SK-N-SH (cell line): ENCODE results near the gene EEFSEC. TPM values are rescaled to one million over a fixed set of nuclear protein-coding genes. Genes with fewer than 3 reads are reported as not detected.

Source experiments
- CTCF ChIA-PET: fragments of 300-600, 350-600 bp; formaldehyde crosslinking; extraction: SDS; loops from one replicate; lab custom pipeline; 2021; lab: Yijun Ruan, JAX
- POLR2A ChIA-PET: fragments of 350-600 bp; sonication (Branson Sonifier 250); formaldehyde crosslinking; extraction: SDS; loops from one replicate; lab custom pipeline; 2020; ENCODE audit warnings: antibody characterized with exemption, inconsistent platforms; lab: Yijun Ruan, JAX
- DNase-seq: peaks from one replicate; pipeline ENCODE4 v3.0.0; 2012
- H2AFZ ChIP-seq: fragments of 200-600 bp; sonication (generic); 2 replicates; pipeline ENCODE4 v1.8.1; 2016; ENCODE audit warnings: antibody characterized with exemption, mild to moderate bottlenecking, low read depth
- H3F3A ChIP-seq: fragments of 200-600 bp; sonication (generic); replicated peaks from 2 replicates; pipeline ENCODE3; 2016; ENCODE audit warnings: antibody characterized with exemption, mild to moderate bottlenecking; ENCODE audit not compliant: insufficient read depth
- H3K27ac ChIP-seq, 2 experiments: fragments of 200-500 bp in 1 of 2; fragments of 200-600 bp in 1 of 2; sonication (Bioruptor generic) in 1 of 2; sonication (generic), shearing (Covaris generic) in 1 of 2; 2 replicates each; pipeline versions ENCODE4 v1.5.1 to v1.6.1; 2014 to 2016; ENCODE audit warnings: low read depth in 2 of 2, inconsistent platforms in 1 of 2, low read length in 1 of 2, mild to moderate bottlenecking in 1 of 2, mixed read lengths in 1 of 2
- H3K27me3 ChIP-seq: fragments of 200-600 bp; sonication (generic), shearing (Covaris generic); 2 replicates; pipeline ENCODE4 v1.6.1; 2016; ENCODE audit warnings: mixed run types; ENCODE audit not compliant: insufficient read depth
- H3K36me3 ChIP-seq, 2 experiments: fragments of 200-500 bp in 1 of 2; fragments of 200-600 bp in 1 of 2; sonication (Bioruptor generic) in 1 of 2; sonication (generic) in 1 of 2; replicated peaks in 1 of 2; 2 replicates each; pipeline versions ENCODE3 to v1.5.1; 2014 to 2016; ENCODE audit warnings: low read length in 1 of 2, mild to moderate bottlenecking in 1 of 2; ENCODE audit not compliant: insufficient read depth in 2 of 2, control insufficient read depth in 1 of 2
- H3K4me1 ChIP-seq, 2 experiments: fragments of 200-500 bp in 1 of 2; fragments of 200-600 bp in 1 of 2; sonication (Bioruptor generic) in 1 of 2; sonication (generic), shearing (Covaris generic) in 1 of 2; 2 replicates each; pipeline versions ENCODE4 v1.5.1 to v1.6.1; 2014 to 2016; ENCODE audit warnings: low read depth in 1 of 2, low read length in 1 of 2, mixed run types in 1 of 2; ENCODE audit not compliant: insufficient read depth in 2 of 2, control insufficient read depth in 1 of 2
- H3K4me2 ChIP-seq: fragments of 200-600 bp; sonication (generic), shearing (Covaris generic); 2 replicates; pipeline ENCODE4 v1.6.1; 2017; ENCODE audit warnings: mixed run types
- H3K4me3 ChIP-seq, 2 experiments: fragments of 200-500 bp in 1 of 2; fragments of 200-600 bp in 1 of 2; sonication (Bioruptor generic) in 1 of 2; sonication (generic), shearing (Covaris generic) in 1 of 2; 2 replicates each; pipeline versions ENCODE4 v1.5.1 to v1.8.1; 2014 to 2016; ENCODE audit warnings: low read depth in 2 of 2, inconsistent platforms in 1 of 2, low read length in 1 of 2, mild to moderate bottlenecking in 1 of 2, mixed read lengths in 1 of 2, moderate library complexity in 1 of 2
- H3K79me2 ChIP-seq: fragments of 200-600 bp; sonication (generic); 2 replicates; pipeline ENCODE4 v1.8.1; 2017; ENCODE audit warnings: mild to moderate bottlenecking; ENCODE audit not compliant: insufficient read depth
- H3K9ac ChIP-seq: fragments of 200-600 bp; sonication (generic); 2 replicates; pipeline ENCODE4 v1.6.1; 2017; ENCODE audit warnings: mixed run types
- H3K9me2 ChIP-seq: fragments of 200-600 bp; sonication (generic); 2 replicates; pipeline ENCODE4 v1.6.1; 2017; ENCODE audit warnings: mixed run types
- H3K9me3 ChIP-seq: fragments of 200-600 bp; sonication (generic); 2 replicates; pipeline ENCODE4 v1.6.1; 2017; ENCODE audit warnings: mixed run types, mild to moderate bottlenecking, moderate library complexity
- H4K20me1 ChIP-seq: fragments of 200-600 bp; sonication (generic); 2 replicates; pipeline ENCODE4 v1.6.1; 2017; ENCODE audit warnings: mild to moderate bottlenecking, mixed run types; ENCODE audit not compliant: insufficient read depth
- CHD2 ChIP-seq: fragments of 150-350 bp; IDR thresholded peaks from 2 replicates; pipeline ENCODE4 v1.6.1; 2018; ENCODE audit warnings: low read length; ENCODE audit not compliant: partially characterized antibody
- FOSL2 ChIP-seq: IDR thresholded peaks from 2 replicates; pipeline ENCODE4 v1.4.0; 2012; ENCODE audit warnings: low read depth, mild to moderate bottlenecking, moderate library complexity, borderline replicate concordance
- JUND ChIP-seq: IDR thresholded peaks from 2 replicates; pipeline ENCODE4 v1.4.0; 2012
- MAX ChIP-seq: IDR thresholded peaks from 2 replicates; pipeline ENCODE4 v1.4.0; 2012; ENCODE audit warnings: low read depth
- MEF2A ChIP-seq: IDR thresholded peaks from 2 replicates; pipeline ENCODE4 v1.4.0; 2012; ENCODE audit warnings: low read depth, borderline replicate concordance
- NRF1 ChIP-seq: IDR thresholded peaks from 2 replicates; pipeline ENCODE4 v1.6.1; 2012; ENCODE audit warnings: low read depth, mild to moderate bottlenecking, low read length
- PBX3 ChIP-seq: IDR thresholded peaks from 2 replicates; pipeline ENCODE4; 2012
- POLR2AphosphoS5 ChIP-seq: IDR thresholded peaks from 2 replicates; pipeline ENCODE4 v1.6.1; 2012; ENCODE audit warnings: low read depth, low read length
- RAD21 ChIP-seq: IDR thresholded peaks from 2 replicates; pipeline ENCODE4 v1.6.1; 2012; ENCODE audit warnings: mild to moderate bottlenecking, low read length
- RFX5 ChIP-seq: IDR thresholded peaks from 2 replicates; pipeline ENCODE4 v1.6.1; 2012; ENCODE audit warnings: mild to moderate bottlenecking, improper control_type of control experiment, low read length
- RXRA ChIP-seq: IDR thresholded peaks from 2 replicates; pipeline ENCODE4 v1.4.0; 2012; ENCODE audit warnings: low read depth, mild to moderate bottlenecking, borderline replicate concordance
- TCF12 ChIP-seq: IDR thresholded peaks from 2 replicates; pipeline ENCODE4 v1.4.0; 2012
- WGBS: methylation state at CpG from one replicate; pipeline ENCODE4 v1.1.6; 2017; ENCODE audit warnings: low lambda C conversion rate; 5-methylcytosine and 5-hydroxymethylcytosine counted together
- polyA plus RNA-seq, 3 experiments: library from polyadenylated mRNA; depleted of rRNA; stranded (reverse); fragments of >200 nt; gene quantifications; 2 replicates each; pipeline ENCODE4 v1.2.3, GENCODE V29; 2012
- TF ChIP-seq, protein P1 (sequence below): IDR thresholded peaks from 2 replicates; pipeline ENCODE4 v1.6.1; 2012; ENCODE audit warnings: mild to moderate bottlenecking, low read depth, low read length, moderate library complexity
- TF ChIP-seq, protein P2 (sequence below): fragments of 150-350 bp; IDR thresholded peaks from 2 replicates; pipeline ENCODE4 v1.6.1; 2016; ENCODE audit warnings: mild to moderate bottlenecking, low read depth, low read length
- TF ChIP-seq, protein P3 (sequence below): fragments of 150-350 bp; IDR thresholded peaks from 2 replicates; pipeline ENCODE4 v1.6.1; 2017; ENCODE audit warnings: antibody characterized with exemption, low read length, low read depth, borderline replicate concordance

Gene EEFSEC
- polyA plus RNA-seq, 1 of the 3 experiments (the other 2 are of a cell fraction), result 12.4 TPM

DNA sequence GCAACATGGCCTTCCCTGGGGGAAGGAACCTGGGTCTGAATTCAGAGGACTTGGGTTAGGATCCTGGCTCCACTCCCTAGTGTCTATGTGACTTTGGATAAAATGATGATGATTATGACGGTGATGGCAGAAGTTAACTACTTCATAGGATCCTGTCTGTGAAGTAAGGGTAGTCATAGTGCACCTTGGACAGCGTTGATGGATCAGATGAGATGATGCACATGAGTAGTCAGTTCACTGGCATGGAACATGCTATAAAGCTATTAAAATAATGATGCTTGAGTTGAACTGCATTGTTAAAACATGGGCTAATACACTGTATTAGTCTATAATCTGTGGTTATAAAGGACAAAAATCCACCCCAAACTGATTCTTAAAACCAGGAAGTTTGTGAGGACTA is 62.0 kb downstream of the EEFSEC start:
- ChIA-PET POLR2A (interaction anchor here (0.6 kb wide), 1 partner anchor 63 kb away, joined by 3 read pairs; no protein-coding TSS in a partner anchor), CTCF (interaction anchor here (0.8 to 2.0 kb wide), 2 partner anchors 11 to 15 kb away, joined by 3 to 9 read pairs; no protein-coding TSS in a partner anchor)
- Histone ChIP-seq H3K4me3 (no peak overlapping the region), H3K4me1 (peaks cover 10 to 41% of the 10 kb centered on the region in 2 experiments; a peak in 3 of 4 replicates), H3K27ac (no peak overlapping the region), H3F3A (no peaks in the 10 kb centered on the region), H3K4me2 (no peak overlapping the region), H3K9me3 (no peaks in the 10 kb centered on the region), H4K20me1 (0 out of 2 replicates have a peak, but pooled peaks cover 4% of the 10 kb centered on the region), H3K9ac (no peak overlapping the region), H3K36me3 (no peaks in the 10 kb centered on the region), H3K27me3 (no peaks in the 10 kb centered on the region), H3K79me2 (peaks cover 3% of the 10 kb centered on the region; the same call in 1 of the 2 replicates), H3K9me2 (no peaks in the 10 kb centered on the region), H2AFZ (no peak overlapping the region)
- no peak for DNase-seq
- TF ChIP-seq MEF2A, result no peak
- TF ChIP-seq, protein P1, sequence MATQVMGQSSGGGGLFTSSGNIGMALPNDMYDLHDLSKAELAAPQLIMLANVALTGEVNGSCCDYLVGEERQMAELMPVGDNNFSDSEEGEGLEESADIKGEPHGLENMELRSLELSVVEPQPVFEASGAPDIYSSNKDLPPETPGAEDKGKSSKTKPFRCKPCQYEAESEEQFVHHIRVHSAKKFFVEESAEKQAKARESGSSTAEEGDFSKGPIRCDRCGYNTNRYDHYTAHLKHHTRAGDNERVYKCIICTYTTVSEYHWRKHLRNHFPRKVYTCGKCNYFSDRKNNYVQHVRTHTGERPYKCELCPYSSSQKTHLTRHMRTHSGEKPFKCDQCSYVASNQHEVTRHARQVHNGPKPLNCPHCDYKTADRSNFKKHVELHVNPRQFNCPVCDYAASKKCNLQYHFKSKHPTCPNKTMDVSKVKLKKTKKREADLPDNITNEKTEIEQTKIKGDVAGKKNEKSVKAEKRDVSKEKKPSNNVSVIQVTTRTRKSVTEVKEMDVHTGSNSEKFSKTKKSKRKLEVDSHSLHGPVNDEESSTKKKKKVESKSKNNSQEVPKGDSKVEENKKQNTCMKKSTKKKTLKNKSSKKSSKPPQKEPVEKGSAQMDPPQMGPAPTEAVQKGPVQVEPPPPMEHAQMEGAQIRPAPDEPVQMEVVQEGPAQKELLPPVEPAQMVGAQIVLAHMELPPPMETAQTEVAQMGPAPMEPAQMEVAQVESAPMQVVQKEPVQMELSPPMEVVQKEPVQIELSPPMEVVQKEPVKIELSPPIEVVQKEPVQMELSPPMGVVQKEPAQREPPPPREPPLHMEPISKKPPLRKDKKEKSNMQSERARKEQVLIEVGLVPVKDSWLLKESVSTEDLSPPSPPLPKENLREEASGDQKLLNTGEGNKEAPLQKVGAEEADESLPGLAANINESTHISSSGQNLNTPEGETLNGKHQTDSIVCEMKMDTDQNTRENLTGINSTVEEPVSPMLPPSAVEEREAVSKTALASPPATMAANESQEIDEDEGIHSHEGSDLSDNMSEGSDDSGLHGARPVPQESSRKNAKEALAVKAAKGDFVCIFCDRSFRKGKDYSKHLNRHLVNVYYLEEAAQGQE, result peak; percentile 61; the same call in 1 of the 2 replicates
- 100% methylated on average over 2 of the region's 2 CpGs for WGBS

GRCh38 chr3:128215800-128216495 is 62.7 kb downstream of the EEFSEC start:
- Histone ChIP-seq H3K9ac (no peak overlapping the region), H3K9me3 (no peaks in the 10 kb centered on the region), H3K27me3 (no peaks in the 10 kb centered on the region), H3K9me2 (no peaks in the 10 kb centered on the region), H3K36me3 (no peaks in the 10 kb centered on the region), H3K27ac (peak overlapping the region in 1 of 2 experiments; percentile 40; a peak in 1 of 4 replicates), H3K4me1 (peaks cover 10 to 42% of the 10 kb centered on the region in 2 experiments; a peak in 3 of 4 replicates), H3K79me2 (peaks cover 3% of the 10 kb centered on the region; the same call in 1 of the 2 replicates), H3K4me3 (no peak overlapping the region), H4K20me1 (0 out of 2 replicates have a peak, but pooled peaks cover 4% of the 10 kb centered on the region), H2AFZ (no peak overlapping the region), H3K4me2 (no peak overlapping the region), H3F3A (no peaks in the 10 kb centered on the region)
- ChIA-PET CTCF (interaction anchor here (0.8 to 2.0 kb wide), 2 partner anchors 10 to 15 kb away, joined by 3 to 9 read pairs; no protein-coding TSS in a partner anchor), POLR2A (interaction anchor here (0.5 to 0.6 kb wide), 2 partner anchors 62 to 1150 kb away, joined by 3 read pairs; no protein-coding TSS in a partner anchor)
- TF ChIP-seq RFX5, result no peak
- no peak for TF ChIP-seq RAD21
- TF ChIP-seq, protein P2, sequence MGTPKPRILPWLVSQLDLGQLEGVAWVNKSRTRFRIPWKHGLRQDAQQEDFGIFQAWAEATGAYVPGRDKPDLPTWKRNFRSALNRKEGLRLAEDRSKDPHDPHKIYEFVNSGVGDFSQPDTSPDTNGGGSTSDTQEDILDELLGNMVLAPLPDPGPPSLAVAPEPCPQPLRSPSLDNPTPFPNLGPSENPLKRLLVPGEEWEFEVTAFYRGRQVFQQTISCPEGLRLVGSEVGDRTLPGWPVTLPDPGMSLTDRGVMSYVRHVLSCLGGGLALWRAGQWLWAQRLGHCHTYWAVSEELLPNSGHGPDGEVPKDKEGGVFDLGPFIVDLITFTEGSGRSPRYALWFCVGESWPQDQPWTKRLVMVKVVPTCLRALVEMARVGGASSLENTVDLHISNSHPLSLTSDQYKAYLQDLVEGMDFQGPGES, result no peak
- no peak for TF ChIP-seq PBX3
- no peak for TF ChIP-seq CHD2
- no peak for TF ChIP-seq JUND
- TF ChIP-seq, protein P3, sequence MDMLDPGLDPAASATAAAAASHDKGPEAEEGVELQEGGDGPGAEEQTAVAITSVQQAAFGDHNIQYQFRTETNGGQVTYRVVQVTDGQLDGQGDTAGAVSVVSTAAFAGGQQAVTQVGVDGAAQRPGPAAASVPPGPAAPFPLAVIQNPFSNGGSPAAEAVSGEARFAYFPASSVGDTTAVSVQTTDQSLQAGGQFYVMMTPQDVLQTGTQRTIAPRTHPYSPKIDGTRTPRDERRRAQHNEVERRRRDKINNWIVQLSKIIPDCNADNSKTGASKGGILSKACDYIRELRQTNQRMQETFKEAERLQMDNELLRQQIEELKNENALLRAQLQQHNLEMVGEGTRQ, result no peak
- no peak for TF ChIP-seq FOSL2
- no peak for TF ChIP-seq POLR2AphosphoS5
- no peak for TF ChIP-seq NRF1
- TF ChIP-seq MAX, result no peak
- no peak for TF ChIP-seq TCF12
- no peak for TF ChIP-seq MEF2A
- no peak for TF ChIP-seq RXRA
- DNase-seq, result no peak
- 86% methylated on average over 5 of the region's 5 CpGs for WGBS
